ACC112 (cell line): ENCODE results near the gene ZNF407.

Experiments used
- H2AFZ ChIP-seq: fragments of 200-600 bp; sonication (generic); one replicate; pipeline ENCODE4 v1.6.0; 2017; ENCODE audit warnings: antibody characterized with exemption, low read length; ENCODE audit not compliant: unreplicated experiment
- H3K27ac ChIP-seq: fragments of 200-600 bp; sonication (generic); 2 replicates; pipeline ENCODE4 v1.5.1; 2014; ENCODE audit warnings: low read depth, mild to moderate bottlenecking, antibody characterized with exemption, low read length, moderate library complexity
- H3K27me3 ChIP-seq: fragments of 200-600 bp; sonication (generic); 2 replicates; pipeline ENCODE4 v1.6.1; 2014; ENCODE audit warnings: mild to moderate bottlenecking, antibody characterized with exemption, low read length, moderate library complexity, mixed read lengths; ENCODE audit not compliant: insufficient read depth
- H3K36me3 ChIP-seq: fragments of 200-600 bp; sonication (generic); 2 replicates; pipeline ENCODE4 v1.6.1; 2016; ENCODE audit warnings: mild to moderate bottlenecking, antibody characterized with exemption, low read length, moderate library complexity, mixed read lengths; ENCODE audit not compliant: insufficient read depth
- H3K4me1 ChIP-seq: fragments of 200-600 bp; sonication (generic); one replicate; pipeline ENCODE4 v1.6.1; 2016; ENCODE audit warnings: low read length, mixed read lengths; ENCODE audit not compliant: insufficient read depth, unreplicated experiment, control insufficient read depth
- H3K4me3 ChIP-seq: fragments of 200-600 bp; sonication (generic); 2 replicates; pipeline ENCODE4 v1.5.1; 2014; ENCODE audit warnings: mild to moderate bottlenecking, low read depth, low read length
- H3K79me2 ChIP-seq: fragments of 200-600 bp; sonication (generic); one replicate; pipeline ENCODE4 v1.6.0; 2016; ENCODE audit warnings: low read length; ENCODE audit not compliant: control insufficient read depth, unreplicated experiment, insufficient read depth

The ZNF407 gene

DNA sequence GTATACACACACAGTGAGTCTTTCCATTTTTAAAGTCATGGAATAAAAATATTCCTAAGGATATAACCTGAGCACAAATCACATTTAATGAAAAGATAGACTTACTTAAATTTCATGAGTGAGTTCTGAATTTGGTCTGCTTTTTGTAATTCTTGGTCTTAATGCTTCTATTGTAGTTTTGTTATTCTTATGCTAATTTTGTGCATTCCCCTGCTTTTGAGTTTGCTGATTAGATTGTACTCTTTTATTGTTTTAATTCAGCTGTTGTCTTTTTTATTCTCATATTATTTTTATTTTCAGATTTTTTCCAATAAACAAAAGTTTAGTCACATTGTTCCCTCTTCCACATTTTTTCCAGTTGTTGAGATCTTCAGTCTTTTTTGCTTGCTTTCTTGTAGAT lies 202.4 kb downstream of the ZNF407 start:
- Histone ChIP-seq H3K36me3 (no peaks in the 10 kb centered on the region), H2AFZ (no peak overlapping the region), H3K79me2 (no peaks in the 10 kb centered on the region), H3K4me1 (peaks cover 39% of the 10 kb centered on the region), H3K4me3 (no peak overlapping the region), H3K27me3 (no peaks in the 10 kb centered on the region), H3K27ac (no peak overlapping the region)

- no peak overlapping the region for H3K27ac ChIP-seq
- no peaks in the 10 kb centered on the region for H3K27me3 ChIP-seq
- no peak overlapping the region for H2AFZ ChIP-seq
- H3K4me1 ChIP-seq: peaks cover 38% of the 10 kb centered on the region
- H3K4me3 ChIP-seq: peak overlapping the region; percentile 65
- H3K36me3 ChIP-seq: no peaks in the 10 kb centered on the region
- H3K79me2 ChIP-seq: no peaks in the 10 kb centered on the region
Observed at GRCh38 chr18:74803117-74803516, 205.4 kb downstream of the ZNF407 start.

GRCh38 chr18:74803769-74804168 lies 206.1 kb downstream of the ZNF407 start:
- H3K27me3 ChIP-seq: no peaks in the 10 kb centered on the region
- H2AFZ ChIP-seq: peak overlapping the region; percentile 79
- H3K27ac ChIP-seq: no peak overlapping the region
- H3K4me1 ChIP-seq: peaks cover 37% of the 10 kb centered on the region
- H3K36me3 ChIP-seq: no peaks in the 10 kb centered on the region
- no peaks in the 10 kb centered on the region for H3K79me2 ChIP-seq
- peak overlapping the region; percentile 65 for H3K4me3 ChIP-seq

DNA sequence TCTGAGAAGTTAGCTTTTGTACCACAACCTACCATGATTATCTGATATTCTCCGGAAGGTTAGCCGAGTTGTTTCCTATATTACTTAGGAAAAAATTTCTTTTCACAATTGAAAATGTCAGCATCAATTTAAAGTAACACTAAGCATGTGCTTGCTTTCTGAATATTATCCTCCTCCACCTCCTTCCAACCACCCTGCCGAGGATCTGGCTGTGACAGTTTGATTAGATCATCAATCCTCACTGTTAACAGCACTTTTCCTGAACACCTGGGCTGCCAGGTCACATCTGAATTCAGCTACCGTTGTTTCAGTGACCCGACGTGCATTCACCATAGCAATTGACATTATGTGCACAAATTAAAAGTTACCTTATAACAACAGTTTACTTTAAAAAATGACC lies 207.0 kb downstream of the ZNF407 start:
- H3K27ac ChIP-seq: no peak overlapping the region
- no peaks in the 10 kb centered on the region for H3K27me3 ChIP-seq
- no peaks in the 10 kb centered on the region for H3K36me3 ChIP-seq
- no peak overlapping the region for H2AFZ ChIP-seq
- H3K4me3 ChIP-seq: no peak overlapping the region
- H3K79me2 ChIP-seq: no peaks in the 10 kb centered on the region
- H3K4me1 ChIP-seq: peaks cover 33% of the 10 kb centered on the region

GRCh38 chr18:74806073-74806472 lies 208.4 kb downstream of the ZNF407 start:
- H3K4me3 ChIP-seq: peak overlapping the region; percentile 56
- peaks cover 33% of the 10 kb centered on the region for H3K4me1 ChIP-seq
- no peaks in the 10 kb centered on the region for H3K36me3 ChIP-seq
- no peaks in the 10 kb centered on the region for H3K27me3 ChIP-seq
- no peak overlapping the region for H2AFZ ChIP-seq
- peak overlapping the region; percentile 82 for H3K27ac ChIP-seq
- no peaks in the 10 kb centered on the region for H3K79me2 ChIP-seq

DNA sequence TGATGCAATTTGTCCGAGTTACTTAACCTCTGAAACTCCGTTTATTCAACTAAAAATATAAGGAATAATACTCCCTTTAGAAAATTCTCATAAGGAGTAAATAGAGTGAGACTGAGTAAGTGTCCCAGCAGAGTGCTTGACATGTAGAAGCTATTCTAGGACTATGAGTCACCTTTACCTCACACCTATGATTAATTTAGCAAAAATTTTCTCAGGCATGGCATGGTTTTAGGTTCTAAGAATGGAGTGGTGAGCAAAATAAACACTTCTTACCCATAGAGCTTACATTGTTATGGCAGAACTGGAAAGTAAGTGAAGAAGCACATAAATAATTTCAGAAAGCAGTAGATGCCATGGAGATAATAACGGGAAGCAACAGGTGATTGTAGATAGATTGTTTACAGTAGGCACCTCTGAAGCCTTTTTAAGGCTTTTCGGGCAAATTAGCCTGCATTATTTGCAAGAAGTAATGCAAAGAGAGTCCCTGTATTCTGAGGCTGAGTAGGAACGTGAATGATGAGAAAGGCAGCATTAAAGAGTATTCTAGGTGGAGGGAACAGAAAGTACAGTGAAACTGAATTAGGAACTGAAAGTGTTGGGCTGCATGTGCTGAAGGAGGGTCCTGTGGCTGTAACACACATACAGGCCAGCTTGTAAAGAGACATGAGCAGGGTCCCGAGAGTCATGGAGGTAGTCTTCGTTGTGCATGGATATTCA lies 209.2 kb downstream of the ZNF407 start:
- no peak overlapping the region for H2AFZ ChIP-seq
- H3K36me3 ChIP-seq: no peaks in the 10 kb centered on the region
- H3K27ac ChIP-seq: peak overlapping the region; percentile 82

DNA sequence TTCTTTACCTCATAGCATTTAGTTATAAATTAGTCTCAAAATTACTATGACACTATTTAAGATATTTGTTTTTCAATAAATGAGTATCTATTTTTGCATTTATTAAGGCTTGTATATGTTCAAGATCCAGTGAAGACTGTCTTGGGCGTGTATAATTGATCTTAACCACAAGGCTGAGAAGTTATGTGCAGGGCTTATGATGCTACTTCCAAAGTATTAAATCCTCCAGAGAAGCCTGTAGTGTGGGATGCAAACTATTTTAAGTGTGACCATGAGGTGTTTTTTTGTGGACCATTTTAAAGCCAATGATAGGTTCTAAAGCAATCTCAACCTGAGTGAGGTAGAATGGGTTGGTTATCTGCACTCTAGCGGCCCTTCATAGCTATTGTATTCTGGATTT lies 219.9 kb downstream of the ZNF407 start:
- no peaks in the 10 kb centered on the region for H3K27me3 ChIP-seq
- peaks cover 17% of the 10 kb centered on the region for H3K4me1 ChIP-seq
- H3K27ac ChIP-seq: no peak overlapping the region
- H3K79me2 ChIP-seq: no peaks in the 10 kb centered on the region
- no peak overlapping the region for H3K4me3 ChIP-seq
- H3K36me3 ChIP-seq: no peaks in the 10 kb centered on the region
- H2AFZ ChIP-seq: no peak overlapping the region

More for the DNA sequence above, 209.2 kb downstream of the ZNF407 start:
- H3K79me2 ChIP-seq: no peaks in the 10 kb centered on the region
- H3K4me3 ChIP-seq: peak overlapping the region; percentile 56
- peaks cover 33% of the 10 kb centered on the region for H3K4me1 ChIP-seq
- H3K27me3 ChIP-seq: no peaks in the 10 kb centered on the region

GRCh38 chr18:74818516-74819175 lies 221.0 kb downstream of the ZNF407 start:
- Histone ChIP-seq H3K27me3 (no peaks in the 10 kb centered on the region), H3K4me1 (peaks cover 17% of the 10 kb centered on the region), H3K36me3 (no peaks in the 10 kb centered on the region), H3K27ac (peak overlapping the region; percentile 80), H3K4me3 (0 out of 2 replicates have a peak overlapping the region, but pooled peaks have one; percentile 37), H3K79me2 (no peaks in the 10 kb centered on the region), H2AFZ (peak overlapping the region; percentile 80)

DNA sequence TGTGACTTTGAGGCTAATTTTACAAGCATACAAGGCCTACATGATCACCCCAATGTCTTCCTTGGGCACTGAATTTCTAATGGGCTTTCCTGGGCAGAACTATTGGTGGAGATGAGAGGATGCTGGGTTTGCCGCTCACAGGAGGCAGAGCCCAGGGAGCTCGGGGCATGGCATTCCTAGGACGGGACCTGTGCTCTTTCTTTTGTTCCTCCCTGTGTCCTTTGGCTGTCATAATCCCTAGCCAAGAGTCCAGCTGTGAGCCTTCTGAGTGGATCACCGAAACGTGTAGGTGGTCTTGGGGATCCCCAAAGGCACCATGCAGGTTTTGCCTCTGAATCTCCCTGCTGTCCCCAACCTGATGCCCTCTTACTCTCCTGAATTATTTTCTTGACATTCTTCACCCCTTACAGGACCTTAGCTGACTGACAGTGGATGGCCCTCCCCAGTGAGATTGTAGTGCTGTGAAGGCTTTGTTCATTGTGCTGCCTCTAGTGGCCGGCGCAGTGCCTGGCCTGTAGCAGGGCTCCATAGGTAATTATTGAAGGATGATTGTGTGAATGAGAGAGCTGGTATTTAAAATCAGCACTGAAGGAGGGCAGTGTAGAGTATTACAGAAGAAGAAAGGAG lies 221.9 kb downstream of the ZNF407 start:
- H2AFZ ChIP-seq: no peak overlapping the region
- peaks cover 17% of the 10 kb centered on the region for H3K4me1 ChIP-seq
- H3K27ac ChIP-seq: peak overlapping the region; percentile 80
- no peaks in the 10 kb centered on the region for H3K79me2 ChIP-seq
- 0 out of 2 replicates have a peak overlapping the region, but pooled peaks have one; percentile 37 for H3K4me3 ChIP-seq
- H3K27me3 ChIP-seq: no peaks in the 10 kb centered on the region
- H3K36me3 ChIP-seq: no peaks in the 10 kb centered on the region

DNA sequence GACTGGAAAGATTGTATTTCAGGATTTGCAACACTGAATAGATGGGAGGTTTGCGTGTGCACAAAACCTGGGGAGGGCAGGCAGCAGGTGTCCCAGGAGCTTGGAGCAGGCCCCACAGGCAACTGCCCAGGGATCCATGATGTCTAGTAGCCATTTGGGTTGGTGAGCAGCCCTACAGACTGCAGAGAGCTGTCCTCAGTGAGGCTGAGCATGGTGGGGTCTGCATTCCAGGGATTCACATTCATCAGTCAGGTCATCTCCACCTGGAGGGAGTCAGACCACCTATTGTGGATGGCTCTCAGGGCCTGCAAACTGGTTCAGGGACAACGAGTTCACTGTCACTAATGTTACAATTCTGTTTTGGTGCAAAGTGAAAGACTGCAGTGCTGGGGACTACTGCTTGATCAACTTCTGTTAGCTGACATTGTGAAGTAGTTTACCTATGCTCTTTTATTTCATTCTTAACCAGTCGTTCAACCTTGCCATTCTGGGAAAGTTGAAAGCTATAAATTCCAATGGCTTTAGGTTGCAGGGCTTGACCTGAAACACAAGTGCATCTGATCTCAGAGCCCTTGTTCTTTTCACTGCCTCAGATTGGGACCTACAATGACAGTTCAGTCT lies 222.6 kb downstream of the ZNF407 start:
- Histone ChIP-seq H2AFZ (no peak overlapping the region), H3K4me1 (peaks cover 17% of the 10 kb centered on the region), H3K27ac (no peak overlapping the region), H3K27me3 (no peaks in the 10 kb centered on the region), H3K36me3 (no peaks in the 10 kb centered on the region), H3K79me2 (no peaks in the 10 kb centered on the region), H3K4me3 (no peak overlapping the region)
